ENCODE measurements around the gene ATP2B1.

DNA sequence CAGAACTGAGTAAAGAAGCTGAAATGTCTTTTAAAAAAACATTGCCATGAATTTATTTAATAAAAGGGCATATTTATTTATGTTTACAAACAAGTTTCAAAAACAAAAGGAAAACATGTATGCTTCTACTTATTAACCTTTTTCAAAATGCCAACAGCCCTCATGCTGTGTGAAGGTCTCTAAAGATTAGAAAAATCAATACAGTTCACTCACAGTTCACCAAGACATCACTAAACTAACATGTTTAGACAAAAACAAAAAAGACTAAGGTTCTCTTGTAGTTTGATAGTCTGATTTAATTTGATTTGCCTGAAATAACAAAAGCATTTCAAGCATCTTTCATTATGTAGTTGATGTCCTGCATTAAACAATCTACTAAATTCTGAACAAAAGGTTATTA, 118.9 kb downstream of the ATP2B1 start:
- no peak for TF ChIP-seq EZH2 (IDR thresholded peaks at IDR 0.05; ENCODE audit: insufficient read depth, low read length)
- TF ChIP-seq, protein P1, sequence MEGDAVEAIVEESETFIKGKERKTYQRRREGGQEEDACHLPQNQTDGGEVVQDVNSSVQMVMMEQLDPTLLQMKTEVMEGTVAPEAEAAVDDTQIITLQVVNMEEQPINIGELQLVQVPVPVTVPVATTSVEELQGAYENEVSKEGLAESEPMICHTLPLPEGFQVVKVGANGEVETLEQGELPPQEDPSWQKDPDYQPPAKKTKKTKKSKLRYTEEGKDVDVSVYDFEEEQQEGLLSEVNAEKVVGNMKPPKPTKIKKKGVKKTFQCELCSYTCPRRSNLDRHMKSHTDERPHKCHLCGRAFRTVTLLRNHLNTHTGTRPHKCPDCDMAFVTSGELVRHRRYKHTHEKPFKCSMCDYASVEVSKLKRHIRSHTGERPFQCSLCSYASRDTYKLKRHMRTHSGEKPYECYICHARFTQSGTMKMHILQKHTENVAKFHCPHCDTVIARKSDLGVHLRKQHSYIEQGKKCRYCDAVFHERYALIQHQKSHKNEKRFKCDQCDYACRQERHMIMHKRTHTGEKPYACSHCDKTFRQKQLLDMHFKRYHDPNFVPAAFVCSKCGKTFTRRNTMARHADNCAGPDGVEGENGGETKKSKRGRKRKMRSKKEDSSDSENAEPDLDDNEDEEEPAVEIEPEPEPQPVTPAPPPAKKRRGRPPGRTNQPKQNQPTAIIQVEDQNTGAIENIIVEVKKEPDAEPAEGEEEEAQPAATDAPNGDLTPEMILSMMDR (IDR thresholded peaks at IDR 0.05; ENCODE audit: insufficient read depth, low read depth, low read length) = no peak
